Central memory CD8-positive, alpha-beta T cell (primary cell): ENCODE results near the gene GPR157.

Experiments
- ATAC-seq: fragments of 150-1000 bp; cut with Tn5 transposase; replicated peaks from 2 replicates; pipeline ENCODE4 v1.10.0; 2022; ENCODE audit warnings: mild to moderate bottlenecking, moderate FRiP score, moderate number of reproducible peaks; ENCODE audit not compliant: poor library complexity, severe bottlenecking; ENCODE audit errors: extremely low read depth
- DNase-seq, 2 donors: peaks; one replicate each; pipeline ENCODE4 v3.0.0; 2021; ENCODE audit warnings: low spot score in 2 of 2
- H3K27ac Mint-ChIP-seq: one replicate; pipeline ENCODE4 v1.8.0; 2022; ENCODE audit warnings: low read depth, mild to moderate bottlenecking, moderate library complexity, mixed read lengths
- H3K27me3 Mint-ChIP-seq: one replicate; pipeline ENCODE4 v1.8.0; 2022; ENCODE audit warnings: mixed read lengths
- H3K36me3 Mint-ChIP-seq: one replicate; pipeline ENCODE4 v1.8.0; 2022; ENCODE audit warnings: mild to moderate bottlenecking, moderate library complexity, mixed read lengths; ENCODE audit not compliant: insufficient read depth
- H3K4me1 Mint-ChIP-seq: one replicate; pipeline ENCODE4 v1.8.0; 2022; ENCODE audit warnings: mixed read lengths
- H3K4me3 Mint-ChIP-seq: one replicate; pipeline ENCODE4 v1.8.0; 2022; ENCODE audit warnings: mild to moderate bottlenecking, moderate library complexity, mixed read lengths
- H3K9me3 Mint-ChIP-seq: one replicate; pipeline ENCODE4 v1.8.0; 2022; ENCODE audit warnings: mixed read lengths

GPR157 gene

DNA sequence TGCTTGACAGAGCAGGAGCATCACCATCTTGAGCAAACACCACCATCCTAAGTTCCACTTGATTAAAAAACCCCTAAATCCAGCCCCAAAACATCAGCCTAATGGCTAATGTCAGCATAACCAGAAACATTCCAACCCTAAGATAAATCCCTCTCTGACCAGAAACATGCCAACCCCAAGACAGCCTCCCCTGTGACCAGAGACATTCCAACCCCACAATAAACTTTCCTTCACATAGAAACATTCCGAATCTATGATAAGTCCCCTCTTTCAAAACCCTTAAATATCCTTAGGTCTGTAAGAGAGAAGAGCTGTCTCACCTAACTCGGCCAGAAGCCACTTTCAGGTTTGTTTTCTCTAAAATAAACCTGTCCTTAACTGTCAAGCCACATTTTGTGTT, 42.1 kb downstream of the GPR157 start:
- no peaks in the 10 kb centered on the region for H3K4me1 Mint-ChIP-seq
- H3K36me3 Mint-ChIP-seq, result peaks cover 1% of the 10 kb centered on the region
- H3K27ac Mint-ChIP-seq, result no peak overlapping the region
- peaks cover 10% of the 10 kb centered on the region for H3K27me3 Mint-ChIP-seq
- DNase-seq, result no peak
- H3K4me3 Mint-ChIP-seq, result no peak overlapping the region
- no peaks in the 10 kb centered on the region for H3K9me3 Mint-ChIP-seq
- ATAC-seq, result no peak

DNA sequence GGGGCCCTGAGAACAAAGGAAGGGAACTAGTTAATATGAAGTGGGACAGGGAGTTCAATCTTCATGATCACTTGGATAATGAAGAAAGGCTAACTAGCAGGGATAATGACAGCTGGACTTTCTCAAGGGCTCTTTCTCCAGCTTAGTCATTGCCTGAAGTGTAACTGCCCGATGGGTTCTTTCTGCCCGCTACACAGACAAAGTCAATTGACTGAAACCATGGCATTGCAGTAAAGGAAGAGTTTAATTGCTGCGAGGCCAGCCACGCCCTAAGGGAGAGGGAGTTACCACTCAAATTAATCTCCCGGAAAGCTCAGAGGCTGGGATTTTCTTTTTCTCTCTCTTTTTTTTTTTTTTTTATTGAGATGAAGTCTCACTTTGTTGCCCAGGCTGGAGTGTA, 42.9 kb downstream of the GPR157 start:
- Mint-ChIP-seq H3K4me3 (no peak overlapping the region), H3K27me3 (peaks cover 10% of the 10 kb centered on the region), H3K4me1 (no peaks in the 10 kb centered on the region), H3K9me3 (no peaks in the 10 kb centered on the region), H3K36me3 (peaks cover 1% of the 10 kb centered on the region), H3K27ac (no peak overlapping the region)
- ATAC-seq, result no peak
- DNase-seq, result no peak

DNA sequence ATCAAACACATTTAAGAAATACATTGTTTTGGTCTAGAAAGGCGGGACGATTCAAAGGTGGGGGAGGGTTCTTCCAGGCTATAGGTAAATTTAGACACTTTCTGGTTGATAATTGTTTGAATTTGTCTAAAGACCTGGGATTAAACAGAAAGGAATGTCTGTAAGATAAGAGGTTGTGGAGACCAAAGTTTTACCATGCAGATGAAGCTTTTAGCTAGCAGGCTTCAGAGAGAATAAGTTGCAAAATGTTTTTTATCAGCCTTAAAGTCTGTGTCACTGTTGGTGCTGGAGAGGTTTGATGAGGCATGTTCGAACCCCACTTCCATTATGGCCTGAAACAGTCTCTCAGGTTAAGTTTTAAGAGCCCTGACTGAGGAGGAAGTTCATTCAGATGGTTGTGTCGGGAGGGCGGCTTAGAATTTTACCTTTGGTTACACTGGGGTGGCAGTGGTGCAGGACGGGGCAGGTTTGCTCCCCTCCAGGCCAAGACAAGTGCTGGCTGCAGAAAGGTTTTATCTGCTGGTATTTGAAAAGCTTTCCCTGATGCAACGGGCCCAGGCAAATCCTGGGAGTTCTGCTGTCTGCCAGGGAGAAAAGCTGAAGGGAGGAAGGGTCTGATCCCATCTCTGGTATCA, 43.5 kb downstream of the GPR157 start:
- DNase-seq, result no peak
- Mint-ChIP-seq H3K4me3 (no peak overlapping the region), H3K9me3 (no peaks in the 10 kb centered on the region), H3K27me3 (peaks cover 10% of the 10 kb centered on the region), H3K4me1 (no peaks in the 10 kb centered on the region), H3K36me3 (peaks cover 1% of the 10 kb centered on the region), H3K27ac (no peak overlapping the region)
- no peak for ATAC-seq

DNA sequence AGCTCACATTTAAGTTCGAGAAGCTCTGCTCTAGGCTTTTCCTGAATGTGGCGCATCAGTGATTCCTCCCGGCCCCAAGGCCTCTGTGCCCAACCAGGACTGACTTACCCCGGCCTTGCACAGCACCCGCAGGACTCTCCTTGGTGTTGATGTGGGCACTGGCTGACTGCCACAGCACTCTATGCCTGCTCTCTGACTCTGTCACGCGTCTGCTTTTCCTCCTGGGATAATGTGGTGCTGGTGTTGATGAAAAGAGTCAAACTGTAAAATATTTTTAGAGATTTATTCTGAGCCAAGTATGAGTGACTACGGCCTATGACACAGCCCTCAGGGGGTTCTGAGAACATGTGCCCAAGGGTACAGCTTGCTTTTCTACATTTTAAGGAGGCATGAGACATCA, 44.0 kb downstream of the GPR157 start:
- DNase-seq, result no peak
- ATAC-seq, result no peak
- Mint-ChIP-seq H3K27ac (no peak overlapping the region), H3K4me3 (no peak overlapping the region), H3K9me3 (no peaks in the 10 kb centered on the region), H3K36me3 (peaks cover 1% of the 10 kb centered on the region), H3K4me1 (peaks cover 2% of the 10 kb centered on the region), H3K27me3 (peaks cover 15% of the 10 kb centered on the region)

DNA sequence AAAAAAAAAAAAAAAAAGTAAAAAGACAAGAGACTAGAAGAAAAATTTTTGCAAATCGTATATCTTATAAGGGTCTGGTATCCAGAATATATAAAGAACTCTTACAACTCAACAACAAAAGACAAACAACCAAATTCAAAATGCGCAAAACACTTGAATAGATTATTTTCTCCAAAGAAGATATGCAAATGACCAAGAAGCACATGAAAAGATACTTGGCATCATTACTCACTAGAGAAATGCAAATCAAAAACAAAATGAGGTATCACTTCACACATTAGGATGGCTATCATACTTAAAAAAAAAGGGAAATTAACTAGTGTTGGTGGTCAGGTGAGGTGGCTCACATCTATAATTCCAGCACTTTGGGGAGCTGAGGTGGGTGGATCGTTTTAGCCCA, 47.4 kb downstream of the GPR157 start:
- DNase-seq, result no peak
- no peak for ATAC-seq
- peaks cover 12% of the 10 kb centered on the region for H3K4me1 Mint-ChIP-seq
- H3K36me3 Mint-ChIP-seq, result no peaks in the 10 kb centered on the region
- H3K4me3 Mint-ChIP-seq, result no peak overlapping the region
- peaks cover 37% of the 10 kb centered on the region for H3K27me3 Mint-ChIP-seq
- H3K9me3 Mint-ChIP-seq, result no peaks in the 10 kb centered on the region
- H3K27ac Mint-ChIP-seq, result no peak overlapping the region

DNA sequence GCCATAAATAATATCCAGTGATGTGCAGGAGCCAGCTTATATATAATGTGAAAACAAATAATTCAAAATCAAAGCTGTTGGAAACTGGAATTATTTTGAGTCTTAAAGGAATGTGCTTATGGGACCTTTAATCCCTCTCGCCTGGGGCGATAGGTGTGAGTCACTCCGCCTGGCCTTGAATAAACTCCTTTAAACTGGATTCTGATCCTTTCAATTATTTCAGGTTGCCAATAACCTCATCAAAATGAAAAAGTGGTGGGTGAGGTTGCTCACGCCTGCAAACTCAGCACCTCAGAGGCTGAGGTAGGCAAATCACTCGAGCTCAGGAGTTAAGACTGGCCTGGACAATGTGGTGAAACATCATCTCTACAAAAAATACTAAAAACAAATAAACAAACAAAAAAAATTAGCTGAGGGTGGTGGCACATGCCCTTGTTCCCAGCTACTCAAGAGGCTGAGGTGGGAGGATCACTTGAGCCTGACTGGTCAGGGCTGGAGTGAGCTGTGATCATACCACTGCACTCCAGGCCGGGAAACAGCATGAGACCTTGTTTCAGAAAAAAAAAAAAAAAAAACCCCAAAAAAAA, 48.1 kb downstream of the GPR157 start:
- Mint-ChIP-seq H3K4me3 (no peak overlapping the region), H3K27me3 (peaks cover 43% of the 10 kb centered on the region), H3K27ac (no peak overlapping the region), H3K4me1 (peaks cover 12% of the 10 kb centered on the region), H3K36me3 (no peaks in the 10 kb centered on the region), H3K9me3 (no peaks in the 10 kb centered on the region)
- DNase-seq (no peak), ATAC-seq (no peak)

DNA sequence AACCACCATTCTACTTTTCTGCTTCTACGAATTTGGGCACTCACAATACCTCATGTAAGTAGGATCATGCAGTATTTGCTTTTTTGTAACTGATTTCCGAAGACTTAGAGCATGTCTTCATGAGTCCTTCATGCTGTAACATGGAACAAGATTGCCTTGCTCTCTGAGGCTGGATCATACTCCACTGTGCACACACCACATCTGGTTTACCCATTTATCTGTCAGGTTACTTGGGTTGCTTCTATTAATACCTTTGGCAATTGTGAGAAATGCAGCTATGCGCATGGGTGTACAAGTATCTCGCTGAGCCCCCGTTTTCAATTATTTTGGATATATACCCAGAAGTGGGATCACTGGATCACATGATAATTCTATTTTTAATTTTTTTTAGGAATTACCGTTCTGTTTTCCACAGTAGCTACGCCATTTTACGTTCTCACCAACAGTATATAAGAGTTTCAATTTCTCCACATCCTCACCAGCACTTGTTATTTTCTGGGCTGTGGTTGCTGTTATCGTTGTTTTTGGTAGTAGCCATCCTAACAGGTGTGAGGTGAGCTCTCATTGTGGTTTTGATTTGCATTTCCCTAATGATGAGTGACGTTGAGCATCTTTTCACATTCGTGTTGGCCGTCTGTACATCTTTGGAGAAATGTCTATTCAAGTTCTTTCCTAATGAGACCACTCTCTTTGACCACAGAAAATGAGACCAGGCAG, 48.8 kb downstream of the GPR157 start:
- Mint-ChIP-seq H3K4me1 (peaks cover 12% of the 10 kb centered on the region), H3K9me3 (no peaks in the 10 kb centered on the region), H3K27ac (no peak overlapping the region), H3K4me3 (no peak overlapping the region), H3K36me3 (no peaks in the 10 kb centered on the region), H3K27me3 (peaks cover 44% of the 10 kb centered on the region)
- ATAC-seq (no peak), DNase-seq (no peak)

DNA sequence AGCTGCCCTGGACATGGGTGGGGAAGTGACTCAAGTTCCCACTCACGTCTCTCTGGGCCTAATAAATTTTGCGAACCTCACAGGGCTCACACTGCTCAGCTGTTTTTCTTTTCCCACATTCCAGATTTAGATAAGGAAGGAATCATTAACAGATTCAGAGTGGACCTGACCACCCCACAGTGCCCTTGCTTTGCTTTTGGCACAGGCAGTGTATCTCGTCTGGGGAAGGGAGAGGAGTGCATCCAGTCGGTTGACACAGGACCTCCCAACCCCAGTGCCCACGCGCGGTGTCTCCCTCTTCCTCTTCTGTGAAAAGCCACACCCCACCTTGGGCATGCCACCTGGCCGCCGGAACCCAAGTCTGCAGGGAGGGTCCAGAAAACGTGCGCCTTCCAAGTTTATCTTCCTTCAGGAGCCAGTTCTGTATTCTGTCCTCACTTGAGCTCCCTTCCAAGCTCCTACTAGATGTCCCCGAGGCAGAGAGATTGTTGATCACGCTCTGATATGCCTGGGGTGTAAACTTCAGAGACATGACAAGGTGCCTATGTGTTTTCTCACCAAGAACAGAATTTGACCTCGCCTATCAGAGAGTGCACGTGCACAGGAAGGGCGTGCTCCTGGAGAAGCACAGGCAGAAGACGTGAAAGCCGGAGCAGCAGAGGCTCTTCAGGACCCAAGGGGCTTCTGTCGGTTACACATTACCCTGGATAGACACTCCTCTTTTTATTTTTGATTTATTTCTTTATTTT, 50.0 kb downstream of the GPR157 start:
- H3K4me1 Mint-ChIP-seq, result peaks cover 12% of the 10 kb centered on the region
- H3K4me3 Mint-ChIP-seq, result no peak overlapping the region
- no peaks in the 10 kb centered on the region for H3K9me3 Mint-ChIP-seq
- H3K27me3 Mint-ChIP-seq, result peaks cover 52% of the 10 kb centered on the region
- DNase-seq (no peak), ATAC-seq (no peak)
- no peaks in the 10 kb centered on the region for H3K36me3 Mint-ChIP-seq
- no peak overlapping the region for H3K27ac Mint-ChIP-seq

DNA sequence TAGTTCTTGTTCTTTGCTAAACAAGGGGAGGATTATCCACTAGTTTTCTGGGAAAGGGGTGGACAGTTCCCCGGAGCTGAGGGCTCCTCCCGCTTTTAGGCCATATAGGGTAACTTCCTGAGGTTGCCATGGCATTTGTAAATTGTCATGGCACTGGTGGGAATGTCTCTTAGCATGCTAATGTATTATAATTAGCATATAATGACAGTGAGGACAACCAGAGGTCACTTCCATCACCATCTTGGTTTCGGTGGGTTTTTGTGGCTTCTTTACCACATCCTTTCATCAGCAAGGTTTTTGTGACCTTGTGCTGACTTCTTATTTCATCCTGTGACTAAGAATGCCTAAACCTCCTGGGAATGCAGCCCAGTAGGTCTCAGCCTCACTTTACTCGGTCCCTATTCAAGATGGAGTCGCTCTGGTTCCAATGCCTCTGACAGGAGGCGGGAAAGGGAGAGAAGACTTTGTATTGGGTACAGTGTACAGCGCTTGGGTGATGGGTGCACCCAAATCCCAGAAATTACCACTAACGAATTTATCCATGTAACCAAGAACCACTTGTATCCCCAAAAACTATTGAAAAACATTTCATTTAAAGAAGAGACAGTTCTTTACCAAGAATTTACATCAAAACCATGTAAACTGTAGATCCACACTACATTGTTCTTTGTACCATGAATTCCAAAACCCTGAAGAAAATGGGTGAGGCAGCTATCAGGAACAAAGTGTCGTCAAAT, 50.7 kb downstream of the GPR157 start:
- Mint-ChIP-seq H3K27ac (no peak overlapping the region), H3K9me3 (no peaks in the 10 kb centered on the region), H3K27me3 (peaks cover 59% of the 10 kb centered on the region), H3K4me1 (peaks cover 12% of the 10 kb centered on the region), H3K36me3 (no peaks in the 10 kb centered on the region), H3K4me3 (no peak overlapping the region)
- no peak for DNase-seq
- ATAC-seq, result no peak

DNA sequence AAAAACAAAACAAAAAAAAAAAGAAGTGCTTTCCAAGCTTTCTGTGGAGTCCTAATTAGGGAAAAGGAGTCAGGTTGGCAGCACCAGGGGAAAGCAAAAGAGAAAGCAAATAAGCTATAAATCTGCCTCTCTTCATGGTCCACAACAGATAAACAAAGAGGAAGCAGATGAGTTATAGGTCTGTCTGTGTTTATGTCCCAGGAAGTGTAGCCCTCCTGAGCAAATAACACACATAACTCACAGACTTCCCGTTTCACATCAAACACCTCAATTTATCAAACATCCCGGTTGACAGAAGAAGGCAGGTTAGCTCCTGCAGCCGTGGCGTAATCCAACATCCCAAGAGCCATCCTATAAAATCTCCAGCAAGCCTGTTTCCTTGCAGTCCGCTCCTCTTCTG, 53.9 kb downstream of the GPR157 start:
- no peak overlapping the region for H3K4me3 Mint-ChIP-seq
- DNase-seq (no peak), ATAC-seq (no peak)
- H3K36me3 Mint-ChIP-seq, result no peaks in the 10 kb centered on the region
- peaks cover 58% of the 10 kb centered on the region for H3K27me3 Mint-ChIP-seq
- H3K27ac Mint-ChIP-seq, result no peak overlapping the region
- H3K4me1 Mint-ChIP-seq, result peaks cover 11% of the 10 kb centered on the region
- H3K9me3 Mint-ChIP-seq, result no peaks in the 10 kb centered on the region

DNA sequence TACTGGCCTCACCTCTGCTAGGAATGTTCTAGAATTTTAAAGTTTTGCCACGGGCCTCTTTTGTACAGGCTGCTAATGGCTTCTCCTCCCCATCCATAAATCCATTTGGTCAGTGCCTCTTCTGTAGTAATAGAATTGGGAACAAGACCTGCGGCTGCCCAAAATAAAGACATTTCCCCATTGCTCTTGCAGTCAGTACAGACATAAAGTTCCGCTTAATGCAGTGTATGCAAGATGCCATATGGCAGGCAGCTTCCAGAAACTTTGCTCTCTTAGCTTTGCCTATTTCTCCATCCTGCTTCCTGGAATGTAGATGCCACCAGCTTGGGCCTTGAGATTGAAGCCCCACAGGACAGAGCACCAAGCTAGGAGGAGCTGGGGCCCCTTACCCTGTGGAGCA, 55.8 kb downstream of the GPR157 start:
- Mint-ChIP-seq H3K27me3 (peaks cover 53% of the 10 kb centered on the region), H3K4me1 (peaks cover 5% of the 10 kb centered on the region), H3K27ac (no peak overlapping the region), H3K9me3 (no peaks in the 10 kb centered on the region), H3K36me3 (no peaks in the 10 kb centered on the region), H3K4me3 (no peak overlapping the region)
- DNase-seq (no peak), ATAC-seq (no peak)

DNA sequence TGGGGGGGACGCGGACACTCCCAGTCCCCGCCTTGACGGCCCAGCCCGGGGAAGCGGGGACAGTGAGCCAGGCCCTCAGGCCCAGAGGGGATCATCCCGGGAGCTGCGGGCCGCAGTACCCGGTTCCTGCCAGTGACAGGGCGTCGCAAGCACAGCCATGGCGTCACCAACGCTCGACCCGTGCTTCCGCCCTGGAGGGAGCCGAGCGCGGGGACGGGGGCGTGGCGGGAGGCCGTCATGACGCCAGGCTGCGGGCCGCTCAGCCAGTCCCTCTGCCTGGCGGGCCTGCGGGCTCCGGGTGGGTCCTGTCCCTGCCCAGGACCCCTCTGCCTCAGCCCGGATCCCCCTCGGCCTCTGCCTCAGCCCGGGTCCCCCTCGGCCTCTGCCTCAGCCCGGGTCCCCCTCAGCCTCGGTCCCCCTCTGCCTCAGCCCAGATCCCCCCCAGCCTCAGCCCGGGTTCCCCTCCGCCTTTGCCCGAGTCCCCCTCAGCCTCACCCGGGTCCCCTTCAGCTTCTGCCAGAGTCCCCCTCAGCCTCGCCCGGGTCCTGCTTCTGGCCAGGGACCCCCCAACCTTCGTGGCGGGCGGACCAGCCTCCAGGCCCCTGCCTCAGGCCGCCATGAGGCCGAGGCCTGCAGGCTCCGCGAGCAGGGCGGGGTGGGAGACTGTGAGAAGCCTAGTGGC, 57.2 kb downstream of the GPR157 start:
- no peak overlapping the region for H3K27ac Mint-ChIP-seq
- H3K36me3 Mint-ChIP-seq, result no peaks in the 10 kb centered on the region
- DNase-seq (no peak), ATAC-seq (no peak)
- H3K9me3 Mint-ChIP-seq, result no peaks in the 10 kb centered on the region
- H3K4me3 Mint-ChIP-seq, result no peak overlapping the region
- H3K27me3 Mint-ChIP-seq, result peaks cover 59% of the 10 kb centered on the region
- H3K4me1 Mint-ChIP-seq, result peaks cover 5% of the 10 kb centered on the region
